Heart right ventricle (tissue), 16 donors: Measurements from ENCODE around the gene SYNPO. TPM values are rescaled to one million over a fixed set of nuclear protein-coding genes. Genes with fewer than 3 reads are reported as not detected.

Source experiments
- ATAC-seq, 8 donors: fragments of 200-7000 bp; cut with Tn5 transposase; one replicate each; pipeline ENCODE4 v1.9.1; 2020; ENCODE audit warnings: mild to moderate bottlenecking in 8 of 8, moderate library complexity in 8 of 8, moderate number of reproducible peaks in 1 of 8
- DNase-seq, 2 donors: peaks; one replicate each; pipeline ENCODE4 v3.0.0-alpha.2; 2020
- H3K27ac ChIP-seq, 10 donors: fragments of 200-600 bp; sonication (generic) in 2 of 10; one replicate each; pipeline versions ENCODE4 v1.5.0 to v1.8.0; 2020 to 2022; ENCODE audit warnings: mild to moderate bottlenecking in 3 of 10
- H3K27me3 ChIP-seq, 7 donors: fragments of 200-600 bp; one replicate each; pipeline ENCODE4 v1.8.0; 2021 to 2022; ENCODE audit warnings: mild to moderate bottlenecking in 2 of 7
- H3K36me3 ChIP-seq, 9 donors: fragments of 200-600 bp; sonication (generic) in 1 of 9; one replicate each; pipeline versions ENCODE4 v1.5.0 to v1.8.0; 2020 to 2022; ENCODE audit warnings: mild to moderate bottlenecking in 2 of 9
- H3K4me1 ChIP-seq, 9 donors: fragments of 200-600 bp; sonication (generic) in 1 of 9; one replicate each; pipeline versions ENCODE4 v1.5.0 to v1.8.0; 2020 to 2022; ENCODE audit warnings: mild to moderate bottlenecking in 4 of 9
- H3K4me3 ChIP-seq, 10 donors: fragments of 200-600 bp; sonication (generic) in 2 of 10; one replicate each; pipeline versions ENCODE4 v1.5.0 to v1.8.0; 2020 to 2022; ENCODE audit warnings: mild to moderate bottlenecking in 7 of 10, moderate library complexity in 2 of 10
- H3K9me3 ChIP-seq, 11 donors: fragments of 200-600 bp in 10 of 11; sonication (generic) in 2 of 11; one replicate each; pipeline versions ENCODE4 v1.5.0 to v1.8.0; 2013 to 2022; ENCODE audit warnings: mild to moderate bottlenecking in 2 of 11, control low read depth in 1 of 11, moderate library complexity in 1 of 11
- whole genome bisulfite sequencing, 2 donors: extraction: QIAGEN DNeasy Blood & Tissue Kit; methylation state at CpG; one replicate each; pipeline ENCODE4 v1.1.7; 2013; ENCODE audit warnings: inconsistent platforms in 1 of 2; 5-methylcytosine and 5-hydroxymethylcytosine counted together
- intact Hi-C, 10 donors: fragments of 100-400 bp; cut with DNase I; formaldehyde crosslinking; loops; one replicate each; pipeline versions ENCODE4 v1.11.1 to v1.14.2; 2022
- polyA plus RNA-seq, 2 donors: library from polyadenylated mRNA; stranded (reverse); fragments of 200-250 nt; gene quantifications; one replicate each; pipeline ENCODE4 v1.2.3, GENCODE V29; 2013
- total RNA-seq, 10 donors: library from RNA; stranded (reverse); fragmentation: NEBNext Ultra II Directional in 3 of 10; extraction: Animal tissue kit (Norgen Biotek cat#: 25700) in 3 of 10; gene quantifications; one replicate each; pipeline versions ENCODE4 v1.2.1 to v1.2.4, GENCODE V29; 2021 to 2023
- TF ChIP-seq, protein P1 (sequence below), 9 donors: fragments of 200-600 bp; sonication (generic) in 2 of 9; IDR thresholded peaks; one replicate each; pipeline versions ENCODE4 v1.5.0 to v1.8.0; 2021 to 2022; ENCODE audit warnings: antibody characterized with exemption in 9 of 9, mild to moderate bottlenecking in 5 of 9, moderate library complexity in 1 of 9
- donor health status: Arrhythmogenic right ventricular cardiomyopathy.
- donor health status: ischemic (EF 13 %, LVEDD 7.1; RV severe dilation, severe dysfunction).
- donor health status: healthy with polysubstance abuse.
- donor health status: DM: no; HTN: yes; CAD: no.
- donor health status: DM: no; HTN: no; CAD: no.
- donor health status: ischemic (EF 25% LVEDD 6.9; RV normal size, moderate dysfunction).
- donor health status: ischemic (EF 25% LVEDD 5.7; RV mildly dilated, moderate dysfunction).
- donor health status: healthy.
- donor health status: DM: yes; HTN: yes; CAD: no.
- donor health status: Ischemic cardiomyopathy.
- donor health status: ischemic (EF 35%, LVEDD 5.7; RV mildly dilated, moderate dysfunction).
- donor health status: nonischemic (EF 11% LVEDD 7.7; RV severe dilation, severe dysfunction).
- donor health status: DM: yes; HTN: yes; CAD: no.
- donor health status: PGD.
- donor health status: ischemic (EF 29% LVEDD 5.4; RV normal size, mild dysfunction).
- donor health status: nonischemic (EF 23%, LVEDD 6.1; RV moderate dilation, normal function).

Gene SYNPO
- total and polyA plus RNA-seq, 12 donors, result 129 to 777 (median 652) TPM

DNA sequence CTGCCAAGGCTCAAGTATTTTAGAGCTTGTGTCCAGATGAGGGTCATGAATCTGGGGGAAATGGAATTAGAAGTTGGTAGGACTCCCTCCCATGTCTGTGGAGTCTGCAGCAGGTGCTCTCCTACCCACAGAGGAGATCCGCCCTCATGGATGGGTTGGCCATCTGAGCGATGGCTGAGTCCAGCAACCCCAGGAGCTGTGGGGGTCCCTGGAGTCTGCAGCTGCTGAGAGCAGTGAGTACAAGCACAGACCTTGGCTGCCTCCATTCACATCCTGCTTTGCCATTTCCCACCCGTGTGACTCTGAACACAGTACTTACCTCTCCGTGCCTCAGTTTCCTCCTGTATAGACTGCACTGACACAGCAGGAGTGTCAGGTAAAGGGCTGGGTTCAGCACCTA, 25.8 kb upstream of the SYNPO start:
- intact Hi-C loops, result no loop called here
- Histone ChIP-seq H3K9me3 (no peaks in the 10 kb centered on the region), H3K4me3 (no peak overlapping the region), H3K27me3 (no peaks in the 10 kb centered on the region), H3K27ac (peak overlapping the region; percentile 85 to 100 (median 95)), H3K36me3 (no peaks in the 10 kb centered on the region), H3K4me1 (peaks cover 80 to 100% (median 99%) of the 10 kb centered on the region in 9 donors)
- TF ChIP-seq, protein P1, sequence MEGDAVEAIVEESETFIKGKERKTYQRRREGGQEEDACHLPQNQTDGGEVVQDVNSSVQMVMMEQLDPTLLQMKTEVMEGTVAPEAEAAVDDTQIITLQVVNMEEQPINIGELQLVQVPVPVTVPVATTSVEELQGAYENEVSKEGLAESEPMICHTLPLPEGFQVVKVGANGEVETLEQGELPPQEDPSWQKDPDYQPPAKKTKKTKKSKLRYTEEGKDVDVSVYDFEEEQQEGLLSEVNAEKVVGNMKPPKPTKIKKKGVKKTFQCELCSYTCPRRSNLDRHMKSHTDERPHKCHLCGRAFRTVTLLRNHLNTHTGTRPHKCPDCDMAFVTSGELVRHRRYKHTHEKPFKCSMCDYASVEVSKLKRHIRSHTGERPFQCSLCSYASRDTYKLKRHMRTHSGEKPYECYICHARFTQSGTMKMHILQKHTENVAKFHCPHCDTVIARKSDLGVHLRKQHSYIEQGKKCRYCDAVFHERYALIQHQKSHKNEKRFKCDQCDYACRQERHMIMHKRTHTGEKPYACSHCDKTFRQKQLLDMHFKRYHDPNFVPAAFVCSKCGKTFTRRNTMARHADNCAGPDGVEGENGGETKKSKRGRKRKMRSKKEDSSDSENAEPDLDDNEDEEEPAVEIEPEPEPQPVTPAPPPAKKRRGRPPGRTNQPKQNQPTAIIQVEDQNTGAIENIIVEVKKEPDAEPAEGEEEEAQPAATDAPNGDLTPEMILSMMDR (IDR thresholded peaks at IDR 0.05), result no peak
- no peak for DNase-seq
- WGBS, 2 donors, result 52 to 57% methylated on average over 4 of the region's 4 CpGs
- no peak for ATAC-seq

DNA sequence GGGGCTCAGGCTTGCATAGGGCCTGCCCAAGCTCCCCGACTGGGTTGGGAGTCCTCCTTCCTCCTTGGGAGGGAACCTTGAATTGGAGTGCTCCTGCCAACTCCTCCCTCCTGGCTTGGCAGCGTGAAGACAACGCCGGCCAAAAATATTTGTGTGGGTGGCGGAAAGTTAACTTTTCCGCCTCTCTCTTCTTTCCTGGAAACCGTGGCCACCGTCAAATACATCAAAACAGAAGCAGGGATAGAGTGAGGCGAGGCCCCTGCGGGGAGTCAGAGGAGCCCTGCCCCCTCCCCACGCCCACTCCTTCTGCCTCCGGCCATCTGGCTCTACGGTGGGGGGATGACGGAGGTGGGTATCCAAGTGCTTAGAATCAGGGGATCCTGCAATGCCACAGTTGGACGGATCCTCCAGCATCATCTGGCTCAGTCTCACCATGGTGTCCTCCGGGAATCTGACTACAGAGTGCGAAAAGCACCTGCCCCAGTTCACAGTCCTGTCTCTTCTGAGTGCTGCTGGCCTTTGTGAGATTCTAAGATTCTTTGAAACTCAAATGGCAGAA, 25.2 kb upstream of the SYNPO start:
- peak overlapping the region in 1 of 10 donors; percentile 8 for H3K4me3 ChIP-seq
- intact Hi-C loops, result no loop called here
- 9 to 15% methylated on average over 17 of the region's 17 CpGs for WGBS, 2 donors
- H3K27ac ChIP-seq, result peak overlapping the region; percentile 85 to 100 (median 95)
- no peaks in the 10 kb centered on the region for H3K36me3 ChIP-seq
- TF ChIP-seq, protein P1 (IDR thresholded peaks at IDR 0.05), result no peak
- peak; percentile 7 to 43 (median 36) for ATAC-seq
- DNase-seq, result peak; percentile 57 to 87
- no peaks in the 10 kb centered on the region for H3K9me3 ChIP-seq
- no peaks in the 10 kb centered on the region for H3K27me3 ChIP-seq
- H3K4me1 ChIP-seq, result peaks cover 78 to 100% (median 99%) of the 10 kb centered on the region in 9 donors

DNA sequence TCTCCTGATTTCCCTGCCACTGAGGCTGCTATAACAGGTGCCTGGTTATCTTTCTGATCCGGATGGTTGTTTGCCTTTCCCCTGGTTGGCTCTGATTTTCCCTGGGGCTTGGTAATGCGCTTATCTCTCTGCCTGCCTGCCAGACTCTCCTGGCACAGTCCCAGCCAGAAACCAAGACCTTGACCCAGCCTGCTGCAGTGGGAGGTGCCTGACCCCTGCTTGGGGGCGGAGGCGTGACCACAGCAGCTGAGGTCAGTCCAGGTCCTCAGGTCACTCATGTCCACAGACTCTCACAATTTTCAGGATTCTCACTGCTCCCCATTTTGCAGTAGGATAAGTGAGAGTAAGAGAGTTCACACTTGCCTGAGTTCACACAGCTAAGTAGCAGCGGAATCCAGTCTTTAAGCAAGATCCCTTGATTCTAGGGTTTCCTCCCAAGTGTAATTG, 24.4 kb upstream of the SYNPO start:
- WGBS, 2 donors, result 26 to 30% methylated on average over 5 of the region's 5 CpGs
- H3K27me3 ChIP-seq, result no peaks in the 10 kb centered on the region
- TF ChIP-seq, protein P1 (IDR thresholded peaks at IDR 0.05), result no peak
- peaks cover 75 to 100% (median 96%) of the 10 kb centered on the region in 9 donors for H3K4me1 ChIP-seq
- peak; percentile 82 to 87 for DNase-seq
- intact Hi-C loops, result no loop called here
- H3K4me3 ChIP-seq, result no peak overlapping the region
- no peaks in the 10 kb centered on the region for H3K9me3 ChIP-seq
- peak; percentile 7 to 54 (median 28) for ATAC-seq
- H3K36me3 ChIP-seq, result no peaks in the 10 kb centered on the region
- H3K27ac ChIP-seq, result peak overlapping the region; percentile 85 to 100 (median 95)

DNA sequence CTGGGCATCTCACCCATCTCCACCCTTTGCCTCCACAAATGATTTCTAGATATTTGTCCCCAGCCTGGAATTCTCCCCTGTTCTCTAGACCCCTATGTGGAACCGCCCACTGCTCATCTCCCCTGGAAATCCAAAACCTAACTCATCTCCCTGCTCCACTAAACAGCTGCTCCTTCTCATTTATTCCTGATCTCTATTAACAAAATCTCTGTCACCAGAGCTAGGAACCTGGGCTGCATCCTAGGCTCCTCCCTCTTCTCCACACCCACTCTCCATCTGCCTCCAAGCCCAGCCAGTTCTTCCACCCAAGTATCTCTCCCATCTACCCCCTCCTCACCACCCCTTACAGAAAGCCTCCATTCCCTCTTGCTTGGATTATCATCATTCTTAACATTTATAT, 24.0 kb upstream of the SYNPO start:
- TF ChIP-seq, protein P1 (IDR thresholded peaks at IDR 0.05), result no peak
- DNase-seq, result no peak
- no peak for ATAC-seq
- Histone ChIP-seq H3K27ac (peak overlapping the region; percentile 6 to 100 (median 94)), H3K27me3 (no peaks in the 10 kb centered on the region), H3K4me3 (no peak overlapping the region), H3K36me3 (no peaks in the 10 kb centered on the region), H3K9me3 (no peaks in the 10 kb centered on the region), H3K4me1 (peaks cover 72 to 100% (median 96%) of the 10 kb centered on the region in 9 donors)
- intact Hi-C loops, result no loop called here
- WGBS, 2 donors, result 93 to 100% methylated on average over 1 of the region's 1 CpG
